ENCODE measurements around the gene FASTKD3. TPM values are rescaled to one million over a fixed set of nuclear protein-coding genes. Genes with fewer than 3 reads are reported as not detected.

FASTKD3 gene
- total RNA-seq, 1 experiment from 2014 or later: 9.9 TPM

DNA sequence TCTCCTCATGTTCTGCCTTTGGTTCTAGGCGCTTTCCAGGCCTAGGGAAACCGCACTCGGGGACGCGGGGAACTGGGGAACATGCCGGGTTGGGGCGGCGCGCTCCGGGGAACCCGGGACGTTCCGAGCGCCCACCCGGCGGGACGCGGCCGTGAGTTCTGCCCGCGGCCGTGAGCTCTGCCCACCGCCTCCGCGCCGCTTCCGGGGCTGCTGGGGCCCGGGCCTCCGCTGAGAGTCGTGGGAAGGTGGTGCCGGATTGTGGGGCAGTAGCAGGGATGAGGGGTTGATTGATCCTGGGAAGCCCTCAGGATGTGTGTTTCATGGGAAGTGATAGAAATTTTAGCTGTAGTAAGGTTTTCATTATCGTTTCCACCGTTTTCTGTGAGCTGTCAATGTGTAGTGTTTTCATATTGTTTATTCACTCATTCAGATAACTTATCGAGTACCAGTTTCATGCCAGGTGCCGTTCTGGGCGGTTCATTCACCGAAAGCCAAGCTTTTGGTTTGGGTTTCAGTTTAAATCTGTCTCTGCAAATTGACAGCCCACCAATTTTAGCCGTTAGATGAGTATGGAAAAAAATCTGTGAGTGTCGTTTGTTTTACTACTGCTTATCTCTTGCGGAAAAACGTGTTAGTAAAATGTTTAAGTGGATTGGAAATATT lies 774 bp upstream of the FASTKD3 start:
- Histone ChIP-seq H3K9me3 (ENCODE audit: control insufficient read depth, insufficient read depth, low read depth, low read length) (no peaks in the 10 kb centered on the region), H3K4me1 (ENCODE audit: control insufficient read depth, insufficient read depth, low read length) (peaks cover 25% of the 10 kb centered on the region), H3K27me3 (ENCODE audit: control insufficient read depth, insufficient read depth, low read length) (no peaks in the 10 kb centered on the region), H3K4me3 (ENCODE audit: low read depth in 2 of 2, low read length in 2 of 2) (peak overlapping the region; percentile 73 to 80), H3K27ac (ENCODE audit: low read length) (peak overlapping the region; percentile 94), H3K36me3 (ENCODE audit: control insufficient read depth, insufficient read depth, low read length) (peaks cover 22% of the 10 kb centered on the region)
- ChIA-PET POLR2A (no interaction called here), CTCF (interaction anchor here (1.3 to 1.4 kb wide), 2 partner anchors 17 to 1103 kb away, joined by 3 read pairs; no protein-coding TSS in a partner anchor)
- DNase-seq (ENCODE audit: low read depth, low spot score): no peak
- peak; percentile 27 for ATAC-seq
- in situ Hi-C loops (cut with HindIII; ENCODE audit: low pct_unique_long_range_greater_than_20kb, low sequenced_read_pairs) (no loop called here), intact Hi-C loops (cut with micrococcal nuclease; ENCODE audit: unreplicated experiment) (no loop called here)
- TSS peak; percentile 72 for BruUV-seq (replicated peaks)
- no peak for TF ChIP-seq POLR2AphosphoS5 (IDR thresholded peaks at IDR 0.05; ENCODE audit: low read depth, low read length)
- no peak for TF ChIP-seq TCF7L2 (IDR thresholded peaks at IDR 0.05; ENCODE audit: low read depth, low read length)
- TF ChIP-seq, protein P1, sequence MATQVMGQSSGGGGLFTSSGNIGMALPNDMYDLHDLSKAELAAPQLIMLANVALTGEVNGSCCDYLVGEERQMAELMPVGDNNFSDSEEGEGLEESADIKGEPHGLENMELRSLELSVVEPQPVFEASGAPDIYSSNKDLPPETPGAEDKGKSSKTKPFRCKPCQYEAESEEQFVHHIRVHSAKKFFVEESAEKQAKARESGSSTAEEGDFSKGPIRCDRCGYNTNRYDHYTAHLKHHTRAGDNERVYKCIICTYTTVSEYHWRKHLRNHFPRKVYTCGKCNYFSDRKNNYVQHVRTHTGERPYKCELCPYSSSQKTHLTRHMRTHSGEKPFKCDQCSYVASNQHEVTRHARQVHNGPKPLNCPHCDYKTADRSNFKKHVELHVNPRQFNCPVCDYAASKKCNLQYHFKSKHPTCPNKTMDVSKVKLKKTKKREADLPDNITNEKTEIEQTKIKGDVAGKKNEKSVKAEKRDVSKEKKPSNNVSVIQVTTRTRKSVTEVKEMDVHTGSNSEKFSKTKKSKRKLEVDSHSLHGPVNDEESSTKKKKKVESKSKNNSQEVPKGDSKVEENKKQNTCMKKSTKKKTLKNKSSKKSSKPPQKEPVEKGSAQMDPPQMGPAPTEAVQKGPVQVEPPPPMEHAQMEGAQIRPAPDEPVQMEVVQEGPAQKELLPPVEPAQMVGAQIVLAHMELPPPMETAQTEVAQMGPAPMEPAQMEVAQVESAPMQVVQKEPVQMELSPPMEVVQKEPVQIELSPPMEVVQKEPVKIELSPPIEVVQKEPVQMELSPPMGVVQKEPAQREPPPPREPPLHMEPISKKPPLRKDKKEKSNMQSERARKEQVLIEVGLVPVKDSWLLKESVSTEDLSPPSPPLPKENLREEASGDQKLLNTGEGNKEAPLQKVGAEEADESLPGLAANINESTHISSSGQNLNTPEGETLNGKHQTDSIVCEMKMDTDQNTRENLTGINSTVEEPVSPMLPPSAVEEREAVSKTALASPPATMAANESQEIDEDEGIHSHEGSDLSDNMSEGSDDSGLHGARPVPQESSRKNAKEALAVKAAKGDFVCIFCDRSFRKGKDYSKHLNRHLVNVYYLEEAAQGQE (IDR thresholded peaks at IDR 0.05; ENCODE audit: insufficient read depth in 1 of 2, low read depth in 2 of 2, low read length in 1 of 2): no peak

DNA sequence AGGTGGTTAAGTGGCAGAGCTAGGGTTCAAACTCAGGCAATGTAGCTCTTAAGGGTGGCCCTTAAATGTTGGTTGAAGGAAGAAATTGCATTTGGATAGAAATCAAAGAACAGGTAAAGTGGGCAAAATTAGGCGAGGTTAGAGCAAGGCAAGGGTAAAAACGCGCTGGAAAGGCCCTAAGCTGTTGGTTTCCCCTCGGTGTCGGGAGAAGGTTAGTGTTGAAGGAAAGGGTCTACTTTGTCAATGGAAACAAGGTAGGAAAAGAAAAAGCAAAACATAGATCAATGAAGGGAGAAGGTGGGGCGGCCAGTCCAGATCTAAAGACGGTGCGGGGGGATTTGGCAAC lies 431 bp downstream of the FASTKD3 start:
- in situ Hi-C loops (cut with HindIII; ENCODE audit: low pct_unique_long_range_greater_than_20kb, low sequenced_read_pairs) (no loop called here), intact Hi-C loops (cut with micrococcal nuclease; ENCODE audit: unreplicated experiment) (no loop called here)
- TF ChIP-seq, protein P2, sequence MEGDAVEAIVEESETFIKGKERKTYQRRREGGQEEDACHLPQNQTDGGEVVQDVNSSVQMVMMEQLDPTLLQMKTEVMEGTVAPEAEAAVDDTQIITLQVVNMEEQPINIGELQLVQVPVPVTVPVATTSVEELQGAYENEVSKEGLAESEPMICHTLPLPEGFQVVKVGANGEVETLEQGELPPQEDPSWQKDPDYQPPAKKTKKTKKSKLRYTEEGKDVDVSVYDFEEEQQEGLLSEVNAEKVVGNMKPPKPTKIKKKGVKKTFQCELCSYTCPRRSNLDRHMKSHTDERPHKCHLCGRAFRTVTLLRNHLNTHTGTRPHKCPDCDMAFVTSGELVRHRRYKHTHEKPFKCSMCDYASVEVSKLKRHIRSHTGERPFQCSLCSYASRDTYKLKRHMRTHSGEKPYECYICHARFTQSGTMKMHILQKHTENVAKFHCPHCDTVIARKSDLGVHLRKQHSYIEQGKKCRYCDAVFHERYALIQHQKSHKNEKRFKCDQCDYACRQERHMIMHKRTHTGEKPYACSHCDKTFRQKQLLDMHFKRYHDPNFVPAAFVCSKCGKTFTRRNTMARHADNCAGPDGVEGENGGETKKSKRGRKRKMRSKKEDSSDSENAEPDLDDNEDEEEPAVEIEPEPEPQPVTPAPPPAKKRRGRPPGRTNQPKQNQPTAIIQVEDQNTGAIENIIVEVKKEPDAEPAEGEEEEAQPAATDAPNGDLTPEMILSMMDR (IDR thresholded peaks at IDR 0.05): no peak
- no peak for TF ChIP-seq TCF7L2 (IDR thresholded peaks at IDR 0.05; ENCODE audit: low read depth, low read length)
- no peak for TF ChIP-seq POLR2AphosphoS5 (IDR thresholded peaks at IDR 0.05; ENCODE audit: low read depth, low read length)
- TF ChIP-seq, protein P1 (IDR thresholded peaks at IDR 0.05; ENCODE audit: insufficient read depth in 1 of 2, low read depth in 2 of 2, low read length in 1 of 2): no peak
- no peak for TF ChIP-seq SIN3A (IDR thresholded peaks at IDR 0.05; ENCODE audit: borderline replicate concordance, insufficient read depth, low read depth, low read length)
- DNase-seq (ENCODE audit: low read depth, low spot score): no peak
- CTCF ChIA-PET: interaction anchor here (1.3 kb wide), 1 partner anchor 1102 kb away, joined by 3 read pairs; no protein-coding TSS in a partner anchor
- peaks cover 25% of the 10 kb centered on the region for H3K4me1 ChIP-seq (ENCODE audit: control insufficient read depth, insufficient read depth, low read length)
- peak overlapping the region; percentile 94 for H3K27ac ChIP-seq (ENCODE audit: low read length)
- H3K9me3 ChIP-seq (ENCODE audit: control insufficient read depth, insufficient read depth, low read depth, low read length): no peaks in the 10 kb centered on the region
- BruUV-seq (replicated peaks): no TSS peak
- no peak for ATAC-seq
- H3K27me3 ChIP-seq (ENCODE audit: control insufficient read depth, insufficient read depth, low read length): no peaks in the 10 kb centered on the region
- POLR2A ChIA-PET: interaction anchor here (0.5 to 0.7 kb wide), 2 partner anchors 18 to 599 kb away, joined by 3 to 6 read pairs; partner anchors contain the start of gene CFAP90
- H3K36me3 ChIP-seq (ENCODE audit: control insufficient read depth, insufficient read depth, low read length): peaks cover 24% of the 10 kb centered on the region
- H3K4me3 ChIP-seq (ENCODE audit: low read depth in 2 of 2, low read length in 2 of 2): peak overlapping the region; percentile 73 to 80

Data from Panc1 (cell line).